HepG2 (cell line): Measurements from ENCODE around the gene GFER. TPM values are rescaled to one million over a fixed set of nuclear protein-coding genes. Genes with fewer than 3 reads are reported as not detected.

Experiments used
- ERF ChIP-seq: IDR thresholded peaks from 2 replicates; pipeline ENCODE4 v1.6.1; 2018; ENCODE audit warnings: missing biosample characterization, missing genetic modification reagents
- FOXO1 ChIP-seq: sonication (generic); formaldehyde crosslinking; IDR thresholded peaks from 2 replicates; pipeline ENCODE4 v1.4.0; 2020; ENCODE audit warnings: missing genetic modification reagents
- HNRNPK ChIP-seq: fragments of 200-400 bp; formaldehyde crosslinking; IDR thresholded peaks from 2 replicates; pipeline ENCODE4 v1.6.1; 2018; ENCODE audit warnings: low read length, low read depth, moderate library complexity, mild to moderate bottlenecking; ENCODE audit not compliant: poor library complexity, severe bottlenecking
- MEIS1 ChIP-seq: sonication (generic); formaldehyde crosslinking; IDR thresholded peaks from 2 replicates; pipeline ENCODE4 v1.9.0; 2021; ENCODE audit warnings: mild to moderate bottlenecking, missing genetic modification reagents, moderate library complexity, borderline replicate concordance
- MTERF4 ChIP-seq: sonication (generic); formaldehyde crosslinking; IDR thresholded peaks from 2 replicates; pipeline ENCODE4 v1.8.0; 2023; ENCODE audit warnings: mild to moderate bottlenecking, missing genetic modification reagents
- NCOR1 ChIP-seq: fragments of 200-600 bp; sonication (generic); IDR thresholded peaks from 2 replicates; pipeline ENCODE4 v1.7.0; 2017; ENCODE audit warnings: antibody characterized with exemption, low read length, borderline replicate concordance
- NKX3-1 ChIP-seq: sonication (generic); formaldehyde crosslinking; IDR thresholded peaks from 2 replicates; pipeline ENCODE4 v1.5.0; 2020; ENCODE audit warnings: missing genetic modification reagents
- PHB2 ChIP-seq: fragments of 450-650 bp; IDR thresholded peaks from 2 replicates; pipeline ENCODE4 v1.6.1; 2018; ENCODE audit not compliant: partially characterized antibody
- PHF8 ChIP-seq: sonication (generic); formaldehyde crosslinking; IDR thresholded peaks from 2 replicates; pipeline ENCODE4 v1.5.0; 2020; ENCODE audit warnings: missing genetic modification reagents
- REPIN1 ChIP-seq: sonication (generic); formaldehyde crosslinking; IDR thresholded peaks from 2 replicates; pipeline ENCODE4 v1.8.0; 2022; ENCODE audit warnings: missing genetic modification reagents, low read depth, mild to moderate bottlenecking, borderline replicate concordance
- SAP130 ChIP-seq: IDR thresholded peaks from 2 replicates; pipeline ENCODE4 v1.6.1; 2016; ENCODE audit warnings: low read depth
- SRSF1 ChIP-seq: fragments of 200-400 bp; formaldehyde crosslinking; optimal IDR thresholded peaks from 2 replicates; pipeline ENCODE3; 2017; ENCODE audit warnings: mild to moderate bottlenecking, low read depth, low read length, moderate library complexity
- ZBTB49 ChIP-seq: sonication (generic); formaldehyde crosslinking; IDR thresholded peaks from 2 replicates; pipeline ENCODE4 v1.4.0; 2020; ENCODE audit warnings: missing genetic modification reagents, borderline replicate concordance
- ZC3H13 ChIP-seq: sonication (generic); formaldehyde crosslinking; IDR thresholded peaks from 2 replicates; pipeline ENCODE4 v1.8.1; 2023; ENCODE audit warnings: mild to moderate bottlenecking, missing genetic modification reagents, moderate library complexity
- ZFAT ChIP-seq: sonication (generic); formaldehyde crosslinking; conservative IDR thresholded peaks from 2 replicates; pipeline ENCODE4 v1.8.1; 2023; ENCODE audit warnings: missing genetic modification reagents, inconsistent platforms
- ZNF275 ChIP-seq: sonication (generic); formaldehyde crosslinking; IDR thresholded peaks from 2 replicates; pipeline ENCODE4 v1.8.0; 2022; ENCODE audit warnings: missing genetic modification reagents, mild to moderate bottlenecking, inconsistent platforms, borderline replicate concordance
- ZNF501 ChIP-seq: sonication (generic); formaldehyde crosslinking; IDR thresholded peaks from 2 replicates; pipeline ENCODE4 v1.5.1; 2020; ENCODE audit warnings: mild to moderate bottlenecking, moderate library complexity, missing genetic modification reagents
- ZNF652 ChIP-seq: IDR thresholded peaks from 2 replicates; pipeline ENCODE4 v1.6.1; 2016; ENCODE audit warnings: low read depth, borderline replicate concordance
- ZNF850 ChIP-seq: sonication (generic); formaldehyde crosslinking; conservative IDR thresholded peaks from 2 replicates; pipeline ENCODE4 v1.9.0; 2021; ENCODE audit warnings: mild to moderate bottlenecking, missing genetic modification reagents
- ZNF891 ChIP-seq: sonication (generic); formaldehyde crosslinking; IDR thresholded peaks from 2 replicates; pipeline ENCODE4 v1.5.0; 2020; ENCODE audit warnings: mild to moderate bottlenecking, missing genetic modification reagents
- polyA plus RNA-seq, 8 experiments: library from polyadenylated mRNA; depleted of rRNA in 3 of 8; stranded (reverse) in 7 of 8; unstranded in 1 of 8; fragments of >200 nt; fragmentation: Illumina TruSeq in 4 of 8; extraction: Trizol in 4 of 8; gene quantifications; 2 replicates each; pipeline versions ENCODE4 v1.2.1 to v1.2.3, GENCODE V29; 2011 to 2016; ENCODE audit warnings: low read depth in 4 of 8, missing spikeins in 1 of 8, mixed read lengths in 1 of 8; ENCODE audit not compliant: insufficient read depth in 1 of 8
- total RNA-seq, 5 experiments: library from RNA; depleted of rRNA; stranded (reverse); fragments of >200 nt; fragmentation: Illumina TruSeq; extraction: Trizol; gene quantifications; 2 replicates each; pipeline ENCODE4 v1.2.3, GENCODE V29; 2016; ENCODE audit warnings: low read depth in 1 of 5
- TF ChIP-seq, protein P1 (sequence below): sonication (generic); formaldehyde crosslinking; IDR thresholded peaks from 2 replicates; pipeline ENCODE4 v1.4.0; 2020; ENCODE audit warnings: mild to moderate bottlenecking, missing genetic modification reagents
- TF ChIP-seq, protein P2 (sequence below): sonication (generic); formaldehyde crosslinking; IDR thresholded peaks from 2 replicates; pipeline ENCODE4 v1.4.0; 2020; ENCODE audit warnings: low read depth, mild to moderate bottlenecking, missing genetic modification reagents

The GFER gene
- total and polyA plus RNA-seq, 2 of the 13 experiments (the other 11 are each of a cell fraction or from before 2014, with no cell fraction given) = 28.6 to 71.7 TPM

GRCh38 chr16:1959269-1960039, 24.5 kb upstream of the GFER start, which contains the start of gene NDUFB10 (continued):
- TF ChIP-seq, protein P1, sequence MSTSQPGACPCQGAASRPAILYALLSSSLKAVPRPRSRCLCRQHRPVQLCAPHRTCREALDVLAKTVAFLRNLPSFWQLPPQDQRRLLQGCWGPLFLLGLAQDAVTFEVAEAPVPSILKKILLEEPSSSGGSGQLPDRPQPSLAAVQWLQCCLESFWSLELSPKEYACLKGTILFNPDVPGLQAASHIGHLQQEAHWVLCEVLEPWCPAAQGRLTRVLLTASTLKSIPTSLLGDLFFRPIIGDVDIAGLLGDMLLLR (CRISPR knock-in tag) = no peak
- peak; percentile 74; the same call in 1 of the 2 replicates for TF ChIP-seq MTERF4 (CRISPR knock-in tag)
- no peak for TF ChIP-seq ZNF652 (CRISPR knock-in tag)
- TF ChIP-seq HNRNPK = peak; percentile 41
- 0 out of 2 replicates have a peak, but pooled peaks have one; percentile 52 for TF ChIP-seq NKX3-1 (CRISPR knock-in tag)
- TF ChIP-seq, protein P2, sequence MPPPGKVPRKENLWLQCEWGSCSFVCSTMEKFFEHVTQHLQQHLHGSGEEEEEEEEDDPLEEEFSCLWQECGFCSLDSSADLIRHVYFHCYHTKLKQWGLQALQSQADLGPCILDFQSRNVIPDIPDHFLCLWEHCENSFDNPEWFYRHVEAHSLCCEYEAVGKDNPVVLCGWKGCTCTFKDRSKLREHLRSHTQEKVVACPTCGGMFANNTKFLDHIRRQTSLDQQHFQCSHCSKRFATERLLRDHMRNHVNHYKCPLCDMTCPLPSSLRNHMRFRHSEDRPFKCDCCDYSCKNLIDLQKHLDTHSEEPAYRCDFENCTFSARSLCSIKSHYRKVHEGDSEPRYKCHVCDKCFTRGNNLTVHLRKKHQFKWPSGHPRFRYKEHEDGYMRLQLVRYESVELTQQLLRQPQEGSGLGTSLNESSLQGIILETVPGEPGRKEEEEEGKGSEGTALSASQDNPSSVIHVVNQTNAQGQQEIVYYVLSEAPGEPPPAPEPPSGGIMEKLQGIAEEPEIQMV (CRISPR knock-in tag) = peak; percentile 87; the same call in 1 of the 2 replicates
- no peak for TF ChIP-seq ZBTB49 (CRISPR knock-in tag)
- TF ChIP-seq NCOR1 = no peak
- TF ChIP-seq PHF8 (CRISPR knock-in tag) = peak; percentile 92
- peak; percentile 51 for TF ChIP-seq SRSF1
- peak; percentile 79 for TF ChIP-seq ERF (CRISPR knock-in tag)
- TF ChIP-seq PHB2 = no peak
- TF ChIP-seq ZNF501 (CRISPR knock-in tag) = peak; percentile 85
- 0 out of 2 replicates have a peak, but pooled peaks have one; percentile 53 for TF ChIP-seq ZNF850 (CRISPR knock-in tag)
- TF ChIP-seq SAP130 (CRISPR knock-in tag) = peak; percentile 88
- peak; percentile 61; the same call in 1 of the 2 replicates for TF ChIP-seq ZNF275 (CRISPR knock-in tag)
- no peak for TF ChIP-seq ZFAT (CRISPR knock-in tag)
- TF ChIP-seq REPIN1 (CRISPR knock-in tag) = peak; percentile 64; the same call in 1 of the 2 replicates
- peak; percentile 61; the same call in 1 of the 2 replicates for TF ChIP-seq ZNF891 (CRISPR knock-in tag)
- no peak for TF ChIP-seq MEIS1
- peak; percentile 42; the same call in 1 of the 2 replicates for TF ChIP-seq FOXO1 (CRISPR knock-in tag)
- TF ChIP-seq ZC3H13 (CRISPR knock-in tag) = peak; percentile 71; the same call in 1 of the 2 replicates
